T47D (cell line): ENCODE measurements around the gene NNMT.

Experiments
- DNase-seq, 2 experiments: peaks; one replicate each; pipeline versions ENCODE4 v3.0.0 to v3.0.0-alpha.2; 2011 to 2012; ENCODE audit warnings: low read depth in 1 of 2, low spot score in 1 of 2
- JUND ChIP-seq: IDR thresholded peaks from 2 replicates; pipeline ENCODE4 v1.6.1; 2012; ENCODE audit warnings: low read depth
- in situ Hi-C: cut with HindIII; loops from 2 replicates; pipeline ENCODE4 v1.10.0; 2016; ENCODE audit warnings: low sequenced_read_pairs, low pct_unique_long_range_greater_than_20kb

The NNMT gene

GRCh38 chr11:114281388-114281956 is 14.7 kb upstream of the NNMT start:
- no peak for DNase-seq
- TF ChIP-seq JUND = no peak
- in situ Hi-C loops = no loop called here

DNA sequence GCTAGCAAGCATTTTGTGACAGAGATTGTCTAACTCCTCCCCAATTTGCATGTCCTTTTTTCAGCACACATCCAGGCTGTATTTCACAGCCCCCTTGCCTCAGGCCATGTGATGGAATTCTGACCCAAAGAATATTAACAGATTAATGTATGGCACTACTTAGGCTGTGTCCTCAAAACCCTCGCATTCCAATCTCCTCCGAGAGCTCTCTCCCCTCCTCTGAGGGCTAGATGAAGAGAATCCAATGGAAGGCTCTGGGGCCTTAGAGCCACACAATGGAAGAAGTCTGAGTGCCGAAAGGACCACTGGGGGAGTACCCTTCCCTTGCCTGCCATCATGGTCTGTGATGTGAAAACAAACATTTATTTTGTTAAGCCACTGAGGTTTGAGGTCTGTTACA is 13.7 kb upstream of the NNMT start:
- no peak for DNase-seq
- no peak for TF ChIP-seq JUND
- in situ Hi-C loops = no loop called here

DNA sequence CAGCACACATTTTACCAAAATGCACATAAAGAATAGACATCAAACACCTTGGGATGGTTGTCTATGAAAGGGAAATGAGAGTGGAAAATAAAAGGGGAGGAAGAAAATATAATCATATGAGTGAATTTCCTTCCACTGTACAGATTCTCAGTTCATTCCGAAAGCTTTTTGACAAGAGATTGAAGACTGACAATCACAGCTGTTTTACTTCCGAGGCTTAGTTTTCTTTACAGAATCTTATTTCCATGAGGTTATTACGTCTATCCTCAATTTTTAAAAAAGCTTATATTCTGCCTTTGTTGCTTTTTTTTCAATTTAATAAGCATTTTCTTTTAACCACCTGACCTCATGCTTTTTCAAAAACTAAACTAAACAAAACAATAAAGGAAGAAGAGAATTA is 12.8 kb upstream of the NNMT start:
- in situ Hi-C loops = no loop called here
- no peak for TF ChIP-seq JUND
- DNase-seq = no peak

GRCh38 chr11:114284021-114284420 is 12.2 kb upstream of the NNMT start:
- in situ Hi-C loops = no loop called here
- no peak for TF ChIP-seq JUND
- no peak for DNase-seq

GRCh38 chr11:114284914-114285313 is 11.3 kb upstream of the NNMT start:
- in situ Hi-C loops = no loop called here
- no peak for DNase-seq
- TF ChIP-seq JUND = no peak

DNA sequence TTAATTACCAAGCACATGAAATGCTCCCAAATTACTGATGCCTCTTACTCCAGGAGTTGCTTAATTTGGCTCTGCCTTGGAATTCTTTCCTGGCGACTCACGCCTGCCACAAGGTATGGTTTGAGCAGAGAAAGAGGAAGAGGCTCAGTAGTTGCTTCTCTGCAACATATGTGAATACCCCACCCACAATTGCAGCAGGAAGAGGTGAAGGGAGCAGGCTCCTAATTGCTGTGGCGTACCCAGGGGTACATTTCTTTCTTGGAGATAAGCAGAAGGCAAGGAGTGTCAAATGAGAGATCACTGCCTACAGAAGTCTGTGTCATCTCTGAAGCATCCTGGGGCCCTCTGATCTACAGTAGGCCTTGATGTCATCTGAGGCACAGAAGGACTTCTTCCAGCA is 10.6 kb upstream of the NNMT start:
- in situ Hi-C loops = no loop called here
- DNase-seq = no peak
- no peak for TF ChIP-seq JUND

- no peak for DNase-seq
- in situ Hi-C loops = no loop called here
- TF ChIP-seq JUND = no peak
These were observed 10.0 kb upstream of the NNMT start for GRCh38 chr11:114286229-114286628.

- DNase-seq = no peak
- TF ChIP-seq JUND = no peak
- in situ Hi-C loops = no loop called here
These were observed 9.0 kb upstream of the NNMT start for GRCh38 chr11:114287154-114287553.

DNA sequence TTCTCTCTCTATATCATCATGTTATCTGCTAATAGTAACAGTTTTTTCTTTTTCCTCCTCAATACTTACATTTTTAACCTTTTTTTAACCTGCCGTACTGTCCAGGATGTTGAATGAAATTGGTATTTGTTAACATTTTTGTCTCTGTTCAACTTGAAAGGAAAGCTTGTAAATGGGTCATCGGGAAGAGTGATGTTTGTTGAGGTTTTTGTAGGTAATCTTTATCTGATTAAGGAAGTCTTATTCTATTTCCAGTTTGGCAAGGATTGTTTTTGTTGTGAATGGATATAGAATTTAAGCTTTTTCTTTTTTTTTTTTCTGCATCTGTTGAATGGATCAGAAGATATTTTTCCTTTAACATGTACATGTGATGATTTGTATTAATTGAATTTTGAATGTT is 8.1 kb upstream of the NNMT start:
- TF ChIP-seq JUND = no peak
- DNase-seq = peak in 1 of 2 experiments; percentile 46
- in situ Hi-C loops = no loop called here

DNA sequence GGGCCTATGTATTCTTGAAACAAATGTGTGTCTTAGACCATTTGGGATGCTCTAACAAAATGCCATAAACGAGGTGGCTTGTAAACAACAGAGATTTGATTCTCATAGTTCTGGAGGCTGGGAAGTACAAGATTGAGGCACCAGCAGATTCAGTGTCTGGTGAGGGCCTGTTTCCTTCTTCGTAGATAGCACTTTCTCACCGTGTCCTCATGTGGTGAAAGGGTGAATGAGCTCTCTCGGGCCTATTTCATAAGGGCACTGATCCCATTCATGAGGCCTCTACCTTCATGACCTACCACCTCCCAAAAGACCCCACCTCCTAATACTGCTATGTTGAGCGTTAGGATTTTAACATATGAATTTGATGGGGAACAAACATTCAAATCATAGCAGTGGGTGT is 6.4 kb upstream of the NNMT start:
- TF ChIP-seq JUND = no peak
- no peak for DNase-seq
- in situ Hi-C loops = no loop called here

DNA sequence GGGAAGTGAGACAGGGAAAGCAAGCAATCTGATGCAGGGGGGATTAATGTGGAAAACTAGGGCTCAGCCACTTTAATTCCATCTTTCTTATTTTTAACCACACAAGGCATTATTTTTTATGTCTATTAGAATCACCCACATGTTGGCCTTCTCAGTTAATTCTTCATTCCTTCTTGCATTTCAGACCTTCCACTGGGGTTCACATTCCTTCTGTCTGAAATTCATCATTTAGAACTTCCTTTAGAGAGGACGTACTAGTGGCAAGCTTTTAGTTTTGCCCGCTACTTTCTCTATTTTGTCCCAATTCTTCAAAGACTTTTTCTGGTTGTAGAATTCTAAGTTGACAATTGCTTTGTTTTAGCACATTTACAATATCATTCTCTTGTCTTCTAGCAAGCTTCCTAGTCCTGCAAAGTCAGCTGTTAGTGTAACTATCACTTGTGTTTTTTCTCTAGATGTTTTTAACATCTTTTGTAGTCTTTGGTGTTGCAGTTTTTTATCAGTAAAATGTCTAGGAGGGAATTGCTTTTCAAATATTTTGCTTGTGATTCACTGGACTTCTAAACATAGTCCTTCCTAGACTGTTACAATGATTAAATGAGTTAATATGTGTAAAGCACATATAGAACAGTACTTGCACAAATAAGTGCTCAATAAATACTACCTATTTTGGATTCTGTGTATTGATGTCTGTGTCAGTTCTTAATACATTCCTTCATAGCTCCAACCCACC is 5.5 kb upstream of the NNMT start:
- in situ Hi-C loops = no loop called here
- TF ChIP-seq JUND = no peak
- no peak for DNase-seq

DNA sequence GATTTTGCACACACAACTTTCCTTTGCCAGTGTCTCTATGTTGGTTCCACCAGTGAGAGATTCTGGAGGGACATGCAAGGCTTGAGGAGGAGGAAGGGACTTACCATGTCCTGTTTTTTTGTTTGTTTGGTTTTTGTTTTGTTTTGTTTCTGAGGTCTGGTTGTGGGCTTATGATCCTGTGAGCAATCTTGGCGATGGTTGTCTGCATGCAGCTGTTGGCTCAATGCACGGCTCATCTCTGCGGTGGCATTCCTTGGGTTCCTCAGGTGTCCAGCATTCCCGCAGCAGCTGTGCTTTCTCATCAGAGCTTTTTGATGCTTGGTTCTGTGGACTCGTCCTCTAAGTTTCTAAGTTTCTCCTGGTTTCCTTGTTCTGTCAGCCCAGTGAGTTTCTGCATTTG is 4.8 kb upstream of the NNMT start:
- DNase-seq = no peak
- TF ChIP-seq JUND = no peak
- in situ Hi-C loops = no loop called here

GRCh38 chr11:114291842-114292680 is 4.1 kb upstream of the NNMT start:
- no peak for DNase-seq
- in situ Hi-C loops = no loop called here
- TF ChIP-seq JUND = no peak
